Measurements from ENCODE around the gene KLK6.
A peak's percentile ranks its signal among the peaks of the same experiment; 100 is the strongest.

KLK6 gene

DNA sequence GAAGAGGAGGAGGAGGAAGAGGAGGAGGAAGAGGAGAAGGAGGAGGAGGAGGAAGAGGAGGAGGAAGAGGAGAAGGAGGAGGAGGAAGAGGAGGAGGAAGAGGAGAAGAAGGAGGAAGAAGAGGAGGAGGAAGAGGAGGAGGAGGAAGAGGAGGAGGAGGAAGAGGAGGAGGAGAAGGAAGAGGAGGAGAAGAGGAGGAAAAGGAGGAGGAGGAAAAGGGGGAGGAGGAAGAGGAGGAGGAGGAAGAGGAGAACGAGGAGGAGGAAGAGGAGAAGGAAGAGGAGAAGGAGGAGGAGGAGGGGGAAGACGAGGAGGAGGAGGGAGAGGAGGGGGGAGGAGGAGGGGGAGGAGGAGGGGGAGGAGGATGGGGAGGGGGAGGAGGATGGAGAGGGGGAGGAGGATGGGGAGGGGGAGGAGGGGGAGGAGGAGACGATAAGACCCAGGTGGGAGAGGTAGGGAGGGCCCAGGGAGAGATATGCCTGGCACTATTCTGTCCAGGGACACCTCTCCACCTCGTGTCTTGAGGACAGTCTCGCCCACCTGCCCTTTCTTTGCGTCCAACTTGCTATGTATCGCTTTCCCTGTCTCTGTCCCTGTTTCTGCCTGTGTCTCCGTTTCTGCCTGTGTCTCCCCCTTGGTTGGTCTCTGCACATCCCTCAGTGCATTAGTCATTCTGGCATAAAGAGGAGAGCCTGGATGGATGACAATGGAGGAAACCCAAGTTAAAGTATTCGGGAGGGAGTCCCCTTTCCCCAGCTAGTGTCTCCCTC, 9.5 kb downstream of the KLK6 start:
- DNase-seq (ENCODE audit: insufficient read length, low spot score) (no peak), FAIRE-seq (no peak)

DNA sequence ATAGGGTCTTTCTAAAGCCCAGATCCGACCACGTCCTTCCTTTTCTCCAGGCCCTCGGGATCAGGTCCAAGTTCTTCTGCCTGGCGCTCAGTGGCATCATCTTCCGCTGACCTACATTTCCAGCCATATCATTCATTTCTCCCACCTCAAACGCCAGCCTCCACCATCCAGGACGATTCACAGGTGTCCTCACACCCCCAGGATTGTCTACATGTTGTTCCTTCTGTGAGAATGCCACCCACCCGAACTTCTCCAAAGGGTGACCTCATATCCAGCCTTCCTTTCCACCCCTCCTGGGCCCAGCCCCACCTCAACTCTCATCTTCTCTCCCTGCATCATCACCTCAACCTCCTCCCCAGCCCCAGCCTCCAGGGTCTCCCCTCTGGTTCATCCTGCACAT, 11.8 kb downstream of the KLK6 start:
- FAIRE-seq: no peak
- no peak for DNase-seq (ENCODE audit: insufficient read length, low spot score)

GRCh38 chr19:50952910-50953309, 16.5 kb downstream of the KLK6 start, which contains the start of gene KLK5:
Gene KLK5 (minus strand): TSS chr19:50953038. CDS start chr19:50952657, 381 bp downstream.
- DNase-seq (ENCODE audit: insufficient read length, low spot score) (no peak), FAIRE-seq (no peak)

- no peak for FAIRE-seq
- DNase-seq (ENCODE audit: insufficient read length, low spot score): no peak
These were observed 19.5 kb downstream of the KLK6 start for GRCh38 chr19:50949861-50950260.

DNA sequence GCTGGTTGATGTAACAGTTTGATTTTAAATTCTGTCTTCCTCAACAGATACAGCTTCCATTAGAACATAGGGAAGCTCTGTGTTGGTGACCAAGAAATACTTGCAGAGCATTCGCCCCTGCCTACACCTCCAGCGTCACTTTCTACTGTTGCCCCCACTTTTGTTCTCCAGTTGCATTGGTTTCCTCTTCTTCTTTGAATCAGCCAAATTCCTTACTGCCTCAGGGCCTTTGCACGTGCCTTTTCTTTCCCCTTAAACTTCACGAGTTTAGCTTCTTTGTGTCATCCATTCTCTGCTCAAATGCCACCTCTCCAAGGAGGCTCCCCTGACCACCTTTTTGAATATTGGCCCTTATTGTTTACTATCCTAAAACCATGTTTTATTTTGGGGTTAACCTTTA, 22.3 kb downstream of the KLK6 start:
- no peak for FAIRE-seq

DNA sequence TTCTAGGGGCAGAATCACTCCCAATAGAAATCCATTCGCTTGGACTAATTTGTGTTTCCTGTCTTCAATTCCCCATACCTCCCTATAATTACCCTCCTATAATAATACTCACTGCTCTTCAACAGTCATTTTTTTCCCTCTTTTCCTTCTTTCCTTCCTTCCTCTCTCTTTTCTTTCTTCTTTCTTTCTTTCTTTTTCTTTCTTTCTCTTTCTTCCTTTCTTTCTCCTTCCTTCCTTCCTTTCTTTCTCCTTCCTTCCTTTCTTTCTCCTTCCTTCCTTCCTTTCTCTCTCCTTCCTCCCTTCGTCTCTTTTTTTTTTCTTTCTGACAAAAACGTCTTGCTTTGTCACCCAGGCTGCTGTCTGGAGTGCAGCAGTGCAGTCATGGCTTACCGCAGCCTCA, 24.6 kb downstream of the KLK6 start:
- FAIRE-seq: no peak
- DNase-seq (ENCODE audit: insufficient read length, low spot score): no peak

More for the DNA sequence above, 22.3 kb downstream of the KLK6 start:
- no peak for DNase-seq (ENCODE audit: insufficient read length, low spot score)

DNA sequence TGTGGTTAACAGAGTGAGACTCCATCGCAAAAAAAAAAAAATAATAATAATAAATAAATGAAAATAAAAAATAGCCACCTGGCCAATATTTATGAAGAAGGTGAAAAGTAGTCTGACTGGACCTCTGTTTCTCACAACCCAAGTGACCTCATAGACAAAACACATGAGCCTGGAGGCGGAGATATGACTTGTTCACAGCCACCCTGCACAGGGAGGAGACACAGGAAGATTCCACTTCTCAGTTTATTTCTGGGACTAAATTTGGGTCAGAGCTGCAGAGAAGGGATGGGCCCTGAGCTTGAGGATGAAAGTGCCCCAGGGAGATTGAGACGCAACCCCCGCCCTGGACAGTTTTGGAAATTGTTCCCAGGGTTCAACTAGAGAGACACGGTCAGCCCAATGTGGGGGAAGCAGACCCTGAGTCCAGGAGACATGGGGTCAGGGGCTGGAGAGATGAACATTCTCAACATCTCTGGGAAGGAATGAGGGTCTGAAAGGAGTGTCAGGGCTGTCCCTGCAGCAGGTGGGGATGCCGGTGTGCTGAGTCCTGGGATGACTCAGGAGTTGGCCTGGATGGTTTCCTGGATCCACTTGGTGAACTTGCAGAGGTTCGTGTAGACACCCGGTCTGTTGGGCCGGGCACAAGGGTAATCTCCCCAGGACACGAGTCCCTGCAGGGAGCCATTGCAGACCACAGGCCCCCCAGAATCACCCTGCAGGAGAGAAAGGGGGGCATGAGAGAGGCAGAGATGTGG, 26.1 kb downstream of the KLK6 start:
- DNase-seq (ENCODE audit: insufficient read length, low spot score): no peak
- no peak for FAIRE-seq

DNA sequence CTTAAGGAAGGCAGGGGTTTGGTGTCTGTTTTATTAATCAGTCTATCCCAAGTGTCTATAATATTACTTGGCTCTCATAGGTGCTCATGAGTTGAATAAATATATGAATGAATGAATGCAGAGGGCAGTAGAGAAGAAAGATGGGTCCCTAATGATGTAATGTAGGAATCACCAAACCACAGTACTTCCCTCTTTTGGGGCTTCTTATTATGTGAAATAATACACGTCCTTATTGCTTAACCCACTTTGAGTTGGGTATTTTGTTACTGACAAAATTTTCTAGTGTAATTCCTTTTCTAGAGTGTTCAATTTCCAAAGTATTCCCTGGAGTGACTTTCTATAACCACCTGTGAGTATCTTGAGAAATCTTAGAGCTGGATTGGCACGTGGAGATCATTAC, 29.8 kb downstream of the KLK6 start:
- DNase-seq (ENCODE audit: insufficient read length, low spot score) (no peak), FAIRE-seq (no peak)

DNA sequence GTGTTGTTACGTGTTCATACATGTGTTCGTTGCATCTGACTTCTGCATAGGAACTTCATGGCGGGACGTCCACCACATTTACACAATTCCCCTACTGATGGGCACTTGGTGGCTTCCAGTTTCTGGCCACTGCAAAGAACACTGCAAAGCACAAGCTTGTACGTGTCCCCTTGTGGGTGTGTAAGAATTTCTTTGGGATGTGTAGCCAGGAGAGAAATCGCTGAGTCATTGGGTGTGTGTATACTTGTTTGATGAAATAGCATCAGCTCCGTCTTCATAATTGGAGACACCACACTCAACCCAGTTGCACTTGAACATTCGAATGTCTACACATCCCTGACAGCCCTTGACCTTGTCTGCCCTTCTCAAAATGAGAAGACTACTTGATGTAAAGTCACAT, 35.8 kb downstream of the KLK6 start:
- FAIRE-seq: no peak
- DNase-seq (ENCODE audit: insufficient read length, low spot score): no peak

GRCh38 chr19:50932690-50933083, 36.7 kb downstream of the KLK6 start:
- FAIRE-seq (no peak), DNase-seq (ENCODE audit: insufficient read length, low spot score) (no peak)

- no peak for FAIRE-seq
- no peak for DNase-seq (ENCODE audit: insufficient read length, low spot score)
These were observed 37.2 kb downstream of the KLK6 start for GRCh38 chr19:50932018-50932689.

- no peak for DNase-seq (ENCODE audit: insufficient read length, low spot score)
- FAIRE-seq: no peak
These were observed 38.4 kb downstream of the KLK6 start for GRCh38 chr19:50931023-50931422.

DNA sequence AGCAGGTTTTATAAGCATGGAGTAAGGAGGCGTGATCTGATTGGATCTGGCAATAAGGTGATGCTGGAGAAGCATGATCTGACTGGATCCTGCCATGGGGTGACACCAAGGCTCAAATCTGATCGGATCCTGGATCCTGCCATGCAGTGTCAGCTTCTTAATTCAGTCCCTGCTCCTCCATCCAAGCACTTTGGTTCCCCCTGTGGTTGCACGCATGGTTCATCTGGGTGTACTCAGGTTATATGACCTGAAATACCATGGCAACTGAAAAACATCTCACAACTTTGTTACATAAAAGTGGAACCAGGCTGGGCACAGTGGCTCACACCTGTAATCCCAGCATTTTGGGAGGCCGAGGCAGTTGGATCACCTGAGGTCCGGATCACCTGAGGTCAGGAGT, 40.6 kb downstream of the KLK6 start:
- FAIRE-seq (no peak), DNase-seq (ENCODE audit: insufficient read length, low spot score) (no peak)

- no peak for FAIRE-seq
- DNase-seq (ENCODE audit: insufficient read length, low spot score): no peak
These were observed 43.2 kb downstream of the KLK6 start for GRCh38 chr19:50926144-50926543.

DNA sequence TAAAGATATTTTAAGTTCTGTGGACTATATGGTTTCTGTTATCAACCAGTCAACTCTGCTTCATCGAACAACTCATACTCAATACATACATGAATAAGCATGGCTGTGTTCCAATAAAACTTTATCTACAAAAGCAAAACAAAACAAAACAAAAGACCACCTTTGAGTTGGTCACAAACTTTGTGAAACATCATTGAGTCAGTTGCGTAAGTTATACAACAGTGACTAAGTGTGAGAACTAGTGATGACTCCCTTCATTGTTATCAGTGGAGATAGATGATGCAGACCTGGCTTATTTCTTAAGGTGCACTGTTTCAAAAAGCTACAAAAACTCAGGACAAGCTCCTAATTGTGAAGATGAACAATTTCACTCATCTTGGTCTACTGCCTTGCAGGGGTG, 43.7 kb downstream of the KLK6 start:
- DNase-seq (ENCODE audit: insufficient read length, low spot score) (no peak), FAIRE-seq (no peak)

- DNase-seq (ENCODE audit: insufficient read length, low spot score) (no peak), FAIRE-seq (no peak)
These were observed 44.8 kb downstream of the KLK6 start for GRCh38 chr19:50924586-50924985.

- DNase-seq (ENCODE audit: insufficient read length, low spot score) (peak; percentile 80), FAIRE-seq (peak; percentile 91)
These were observed 47.0 kb downstream of the KLK6 start for GRCh38 chr19:50922317-50922853.

DNA sequence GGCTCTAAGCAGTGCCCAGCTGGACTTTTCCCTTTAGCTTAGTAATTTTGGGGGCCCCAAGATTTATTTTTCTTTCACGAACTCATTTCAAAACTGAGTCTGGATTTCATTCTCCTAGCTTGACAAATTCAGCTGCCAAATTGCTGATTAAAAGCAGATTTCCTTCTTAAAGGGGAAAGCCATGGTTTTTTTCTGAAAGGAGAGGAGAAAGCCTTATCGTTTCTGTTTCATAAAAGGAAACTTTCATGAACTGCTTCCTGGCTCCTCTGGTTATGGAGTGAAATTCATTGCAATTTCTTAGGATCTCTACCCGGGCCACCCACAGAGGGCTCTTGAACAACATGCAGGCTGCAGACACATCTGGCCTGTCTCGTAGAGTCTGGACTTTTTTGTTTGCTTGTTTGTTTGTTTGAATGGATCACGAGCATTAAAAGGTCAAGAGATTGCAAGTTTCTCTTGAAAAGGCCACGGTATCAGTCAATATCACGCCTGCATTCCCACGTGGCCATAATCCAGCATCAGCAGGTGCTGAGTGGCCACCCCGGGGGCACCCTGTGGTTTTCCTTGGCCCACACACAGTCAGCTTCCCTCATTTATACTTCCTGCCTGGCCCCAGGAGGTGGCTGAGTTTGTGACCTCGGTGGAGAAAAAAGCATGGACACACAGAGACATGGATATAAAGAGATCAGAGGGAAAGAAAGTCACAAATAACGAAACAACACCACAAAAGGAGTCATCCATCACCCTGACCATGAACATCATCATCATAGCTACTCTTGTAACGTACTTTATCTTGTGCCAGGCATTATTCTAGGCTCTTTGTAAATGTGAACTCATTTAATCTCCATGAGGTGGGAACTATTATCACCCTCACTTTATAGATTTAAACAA, 47.7 kb downstream of the KLK6 start:
- no peak for FAIRE-seq
- DNase-seq (ENCODE audit: insufficient read length, low spot score): no peak

GRCh38 chr19:50916069-50916468, 53.3 kb downstream of the KLK6 start:
- no peak for DNase-seq (ENCODE audit: insufficient read length, low spot score)

More at GRCh38 chr19:50916069-50916468, 53.3 kb downstream of the KLK6 start:
- FAIRE-seq: no peak
